GM23248 (cell line): ENCODE data around the gene NELFB.

ENCODE experiments used
- EZH2 ChIP-seq: fragments of 200-600 bp; sonication (generic); IDR thresholded peaks from 2 replicates; pipeline ENCODE4 v1.6.1; 2018; ENCODE audit warnings: antibody characterized with exemption, mild to moderate bottlenecking; ENCODE audit not compliant: insufficient read depth, poor library complexity, severe bottlenecking
- EZH2phosphoT487 ChIP-seq: fragments of 200-600 bp; sonication (generic); IDR thresholded peaks from 2 replicates; pipeline ENCODE4 v1.6.1; 2018; ENCODE audit warnings: antibody characterized with exemption, moderate library complexity, mild to moderate bottlenecking, low read depth; ENCODE audit not compliant: insufficient read depth

DNA sequence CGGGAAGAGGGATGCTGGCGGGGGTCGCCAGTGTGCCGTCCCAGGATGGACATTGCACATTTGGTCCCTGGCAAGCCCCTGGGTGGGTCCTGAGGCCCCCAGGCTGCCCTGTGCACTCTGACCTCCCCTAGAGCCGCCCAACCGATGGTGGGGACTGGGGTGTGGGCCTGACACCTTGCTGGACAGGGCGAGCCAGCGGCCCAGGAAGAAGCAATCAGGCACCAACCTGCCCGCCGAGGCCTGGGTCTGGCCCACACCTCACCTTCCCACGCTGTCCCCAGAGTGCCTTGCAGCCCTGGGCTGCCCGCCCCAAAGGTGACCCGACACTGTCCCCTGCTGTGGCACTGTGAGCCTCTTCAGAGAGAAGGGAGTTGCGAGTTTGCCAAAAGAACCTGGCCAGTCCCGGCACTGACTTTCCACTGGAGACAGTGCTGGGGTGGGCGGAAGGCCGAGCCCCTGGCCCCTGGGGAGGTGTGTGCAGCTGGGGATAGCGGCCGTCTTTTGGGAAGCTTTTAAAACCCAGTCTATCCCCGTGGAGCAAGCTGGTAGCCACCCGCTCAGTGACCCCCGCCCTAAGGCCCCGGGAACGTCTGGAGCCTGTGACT is 58.9 kb downstream of the NELFB start:
- TF ChIP-seq EZH2phosphoT487 (no peak), EZH2 (no peak)
